GF-D8 (cell line): ENCODE data around the gene CDK11A.
"Not testable (repeated sequence)": the region's sequence is repeated elsewhere in the genome, so short reads cannot be mapped to it uniquely, and the experiment has no call there.

Experiments used
- DNase-seq: peaks from one replicate; lab custom pipeline; 2025; lab: John Stamatoyannopoulos, UW

CDK11A gene

GRCh38 chr1:1754051-1754815 is 30.1 kb upstream of the CDK11A start:
- no peak for DNase-seq

GRCh38 chr1:1753607-1754005 is 29.4 kb upstream of the CDK11A start:
- DNase-seq, result no peak

DNA sequence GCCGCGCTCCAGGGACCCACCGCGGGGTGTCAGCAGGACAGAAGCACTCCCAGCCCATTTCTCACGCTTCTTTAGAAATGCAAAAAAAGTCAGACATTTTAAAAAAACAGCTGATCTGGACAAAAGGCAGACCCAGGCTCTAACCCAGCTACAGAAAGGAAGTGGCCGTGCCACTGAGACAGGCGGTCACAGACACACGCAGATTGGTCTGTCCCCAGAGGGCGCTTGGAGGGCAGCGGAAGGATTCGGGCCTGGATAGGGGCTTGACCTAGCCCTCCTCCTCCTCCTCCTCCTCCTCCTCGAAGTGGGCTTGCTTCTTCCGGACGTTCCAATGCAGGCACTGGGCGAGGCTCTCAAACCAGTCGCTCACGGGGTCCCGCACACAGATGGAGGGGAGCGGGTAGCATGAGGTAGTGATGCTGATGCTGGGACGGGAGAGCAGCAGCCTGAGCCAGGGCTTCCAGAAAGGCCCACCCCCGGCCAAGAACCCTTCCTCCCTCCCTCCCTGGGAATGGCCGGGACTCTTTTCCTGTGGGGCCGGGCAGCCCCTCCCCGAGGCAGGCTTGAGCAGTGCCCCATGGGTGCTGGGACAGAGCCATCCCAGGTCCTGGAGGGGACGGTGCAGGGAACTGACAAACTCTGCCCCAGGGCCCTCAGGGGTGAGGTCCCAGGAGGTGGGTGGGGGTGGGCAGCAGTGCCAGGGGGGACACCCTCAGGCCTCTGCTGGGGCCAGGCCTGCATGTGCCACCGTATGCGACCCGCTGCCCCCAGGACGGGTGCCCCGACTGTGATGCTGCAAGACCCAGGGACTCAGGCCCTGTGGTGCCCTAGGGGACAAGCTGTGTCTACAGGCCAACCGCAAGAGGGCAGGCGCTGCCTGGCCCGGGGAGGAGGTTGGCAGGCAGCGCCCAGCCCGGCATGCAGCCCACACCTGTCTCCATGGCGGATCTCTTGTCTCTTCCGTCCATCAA is 28.8 kb upstream of the CDK11A start:
- no peak for DNase-seq

GRCh38 chr1:1752190-1752589 is 28.0 kb upstream of the CDK11A start:
- no peak for DNase-seq

DNA sequence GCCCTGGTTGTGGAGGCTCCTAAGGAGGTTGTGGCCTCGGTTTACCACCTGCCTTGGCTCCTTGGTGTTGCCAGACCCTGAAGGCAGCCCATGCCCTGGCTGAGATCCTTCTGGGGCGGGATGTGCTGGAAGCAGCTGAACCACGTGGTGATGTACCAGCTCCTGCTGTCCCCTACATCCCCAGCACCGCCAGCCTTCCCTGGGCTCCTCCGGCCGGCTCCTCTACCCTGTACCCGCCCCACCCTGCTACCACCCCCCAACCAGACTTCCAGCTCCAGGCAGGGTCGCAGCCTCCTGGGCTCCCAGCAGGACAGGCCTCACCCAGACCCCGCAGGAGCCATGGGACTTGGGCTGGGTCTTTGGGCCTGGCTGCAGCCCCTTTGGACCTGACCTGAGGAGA is 25.8 kb upstream of the CDK11A start:
- DNase-seq, result not testable (repeated sequence)

GRCh38 chr1:1748686-1749321 is 24.6 kb upstream of the CDK11A start:
- no peak for DNase-seq

DNA sequence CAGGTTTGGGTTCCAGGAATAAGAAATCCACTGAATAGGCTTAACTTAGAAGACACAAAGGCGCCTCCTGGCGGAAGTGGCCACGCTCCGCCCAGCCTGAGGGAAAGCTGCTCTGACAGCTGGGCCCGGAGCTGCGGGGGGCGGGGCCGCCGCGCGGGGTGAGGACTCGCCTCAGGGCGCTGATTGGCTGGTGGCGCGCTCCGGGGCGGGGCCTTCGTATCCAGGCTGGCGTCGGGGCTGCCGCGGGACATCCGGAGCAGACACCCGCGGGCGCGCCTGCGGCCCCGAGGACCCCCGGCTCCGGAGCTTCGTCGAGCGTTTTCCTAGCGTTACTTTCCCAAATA is 22.4 kb upstream of the CDK11A start:
- not testable (repeated sequence) for DNase-seq

DNA sequence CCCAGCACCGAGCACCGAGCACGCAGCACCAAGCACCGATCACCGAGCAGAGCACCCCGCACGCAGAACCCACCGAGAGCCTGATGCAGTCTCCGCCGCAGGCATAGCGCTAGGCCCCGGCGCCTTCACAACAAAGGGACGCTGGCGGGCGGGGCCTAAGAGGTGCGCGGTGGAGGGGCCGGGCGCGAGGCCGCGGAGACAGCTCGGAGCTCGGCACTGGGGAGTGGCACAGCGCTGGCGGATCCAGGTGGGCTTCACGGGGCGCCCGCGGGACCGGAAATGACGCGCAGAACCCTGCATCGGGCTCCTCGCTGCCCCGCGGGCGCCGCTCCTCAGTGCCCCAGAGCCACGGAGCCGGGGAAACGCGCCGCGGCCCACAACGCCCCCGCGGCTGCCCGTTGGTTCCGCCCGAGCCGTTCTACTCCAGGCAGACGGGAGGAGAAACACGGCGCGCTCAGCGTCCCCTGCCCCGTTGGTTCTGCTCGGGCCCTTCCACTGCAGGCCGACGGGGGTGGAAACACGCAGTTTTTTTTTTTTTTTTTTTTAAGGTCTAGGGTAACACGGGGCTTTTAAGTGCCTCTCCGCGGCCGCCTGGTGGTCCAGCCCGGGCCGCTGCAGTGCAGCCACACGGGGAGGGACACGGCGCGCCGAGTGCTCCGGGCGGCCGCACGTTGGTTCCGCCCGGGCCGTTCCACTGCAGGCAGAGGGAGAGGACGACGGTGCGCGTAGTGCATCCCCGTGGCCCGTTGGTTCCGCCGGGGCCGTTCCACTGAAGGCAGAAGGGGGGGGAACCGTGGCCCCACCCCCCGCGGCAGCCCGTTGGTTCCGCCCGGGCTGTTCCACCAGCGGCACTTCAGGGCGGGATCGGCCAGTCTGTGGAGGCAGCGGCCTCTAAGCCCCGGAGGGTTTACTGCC is 21.8 kb upstream of the CDK11A start:
- DNase-seq, result peak; percentile 57

- DNase-seq, result not testable (repeated sequence)
Measured at GRCh38 chr1:1742529-1742928, 18.4 kb upstream of the CDK11A start.

GRCh38 chr1:1741013-1741412 is 16.9 kb upstream of the CDK11A start:
- DNase-seq, result not testable (repeated sequence)

- not testable (repeated sequence) for DNase-seq
Measured at GRCh38 chr1:1738799-1739337, 14.7 kb upstream of the CDK11A start.

DNA sequence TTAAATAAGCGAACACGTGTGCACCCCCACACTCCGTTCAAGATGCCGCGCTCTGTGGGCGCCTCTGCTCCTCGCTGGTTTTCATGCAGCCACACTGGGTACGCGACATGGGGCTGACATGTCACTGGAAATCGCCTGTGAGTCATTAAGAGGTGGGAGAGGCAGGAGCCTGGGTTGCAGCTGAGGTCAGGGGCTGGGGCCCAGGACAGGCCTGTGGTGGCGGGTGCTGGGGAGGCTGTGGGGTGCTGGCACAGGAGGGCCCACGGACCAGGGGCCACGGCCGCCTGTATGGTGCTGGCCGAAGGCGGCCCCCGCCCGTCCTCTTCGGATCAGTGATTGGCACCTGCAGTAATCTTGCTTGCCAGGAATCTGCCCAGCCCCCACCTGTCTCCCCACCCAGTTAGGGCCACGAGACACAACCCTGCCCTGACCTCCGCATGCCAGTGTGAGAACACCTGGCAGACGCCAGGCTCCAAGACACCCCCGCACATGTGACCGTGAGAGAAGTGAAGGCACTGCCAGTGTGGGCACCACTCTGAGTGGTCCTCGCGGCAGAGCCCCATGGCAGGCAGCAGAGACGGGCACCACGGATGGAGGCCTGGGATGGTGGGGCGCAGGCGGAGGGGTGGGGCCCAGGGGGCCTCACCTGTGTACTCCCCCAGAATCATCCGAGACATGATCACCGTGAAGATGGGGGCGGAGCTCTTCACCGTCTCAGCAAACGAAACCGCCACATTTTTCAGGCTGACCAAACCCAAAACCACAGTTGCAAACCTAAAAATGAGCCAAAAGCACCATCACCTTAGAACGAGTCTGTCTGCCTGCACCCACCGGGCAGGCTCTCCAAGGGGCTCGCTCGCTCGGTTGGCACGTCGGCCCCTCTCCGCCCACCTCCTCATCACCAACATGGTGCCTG is 13.8 kb upstream of the CDK11A start:
- DNase-seq, result not testable (repeated sequence)

DNA sequence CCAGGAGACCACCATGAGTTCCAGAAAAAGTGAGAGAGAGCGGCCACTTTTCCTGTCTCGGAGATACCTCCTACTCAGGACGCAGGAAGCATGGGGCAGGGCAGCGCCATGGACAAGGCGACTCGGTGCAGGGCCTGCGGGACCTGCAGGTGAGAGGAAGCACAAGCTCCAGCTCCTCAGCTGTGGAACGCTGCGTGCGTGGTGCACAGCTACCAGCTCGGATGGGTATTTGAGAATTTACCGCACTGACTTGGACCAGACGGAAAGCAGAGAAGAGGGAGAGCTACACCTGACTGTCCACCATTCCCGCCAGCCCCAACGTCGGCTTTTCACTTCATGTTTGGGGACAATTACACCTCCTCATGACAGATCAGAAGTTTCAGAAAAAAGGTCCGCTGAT is 8.2 kb upstream of the CDK11A start:
- no peak for DNase-seq

DNA sequence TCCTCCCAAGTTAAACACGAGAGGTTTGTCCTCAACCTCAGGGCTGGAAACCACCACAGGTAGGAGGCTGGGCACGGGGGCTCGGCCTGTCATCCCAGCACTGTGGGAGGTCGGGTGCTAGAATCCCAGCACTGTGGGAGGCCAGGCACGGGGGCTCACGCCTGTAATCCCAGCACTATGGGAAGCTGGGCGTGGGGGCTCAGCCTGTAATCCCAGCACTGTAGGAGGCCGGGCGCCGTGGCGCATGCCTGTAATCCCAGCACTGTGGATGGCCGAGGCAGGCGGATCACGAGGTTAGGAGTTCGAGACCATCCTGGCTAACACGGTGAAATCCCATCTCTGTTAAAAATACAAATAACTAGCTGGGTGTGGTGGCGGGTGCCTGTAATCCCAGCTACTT is 6.7 kb upstream of the CDK11A start:
- DNase-seq, result no peak

GRCh38 chr1:1730230-1730629 is 6.1 kb upstream of the CDK11A start:
- DNase-seq, result not testable (repeated sequence)

GRCh38 chr1:1729116-1729816 is 5.1 kb upstream of the CDK11A start:
- DNase-seq, result not testable (repeated sequence)

- DNase-seq, result not testable (repeated sequence)
Measured at GRCh38 chr1:1728308-1729005, 4.3 kb upstream of the CDK11A start.

GRCh38 chr1:1727131-1727651 is 3.0 kb upstream of the CDK11A start:
- not testable (repeated sequence) for DNase-seq

DNA sequence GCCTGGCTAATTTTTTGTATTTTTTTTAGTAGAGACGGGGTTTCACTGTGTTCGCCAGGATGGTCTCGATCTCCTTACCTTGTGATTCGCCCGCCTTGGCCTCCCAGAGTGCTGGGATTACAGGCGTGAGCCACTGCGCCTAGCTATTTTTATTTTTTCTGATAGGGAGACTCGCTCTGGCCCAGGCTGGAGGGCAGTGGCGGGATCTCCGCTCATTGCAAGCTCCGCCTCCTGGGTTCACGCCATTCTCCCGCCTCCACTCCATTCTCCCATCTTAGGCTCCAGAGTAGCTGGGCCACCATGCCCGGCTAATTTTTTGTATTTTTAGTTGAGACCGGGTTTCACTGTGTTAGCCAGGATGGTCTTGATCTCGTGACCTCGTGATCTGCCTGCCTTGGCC is 1.9 kb upstream of the CDK11A start:
- not testable (repeated sequence) for DNase-seq
